ENCODE results near the gene AMIGO2. TPM values are rescaled to one million over a fixed set of nuclear protein-coding genes. Genes with fewer than 3 reads are reported as not detected.
A peak's percentile ranks its signal among the peaks of the same experiment; 100 is the strongest.
"Not testable (repeated sequence)": the region's sequence is repeated elsewhere in the genome, so short reads cannot be mapped to it uniquely, and the experiment has no call there.

The AMIGO2 gene
- total RNA-seq, 1 donor from 2014 or later = 16.9 TPM

DNA sequence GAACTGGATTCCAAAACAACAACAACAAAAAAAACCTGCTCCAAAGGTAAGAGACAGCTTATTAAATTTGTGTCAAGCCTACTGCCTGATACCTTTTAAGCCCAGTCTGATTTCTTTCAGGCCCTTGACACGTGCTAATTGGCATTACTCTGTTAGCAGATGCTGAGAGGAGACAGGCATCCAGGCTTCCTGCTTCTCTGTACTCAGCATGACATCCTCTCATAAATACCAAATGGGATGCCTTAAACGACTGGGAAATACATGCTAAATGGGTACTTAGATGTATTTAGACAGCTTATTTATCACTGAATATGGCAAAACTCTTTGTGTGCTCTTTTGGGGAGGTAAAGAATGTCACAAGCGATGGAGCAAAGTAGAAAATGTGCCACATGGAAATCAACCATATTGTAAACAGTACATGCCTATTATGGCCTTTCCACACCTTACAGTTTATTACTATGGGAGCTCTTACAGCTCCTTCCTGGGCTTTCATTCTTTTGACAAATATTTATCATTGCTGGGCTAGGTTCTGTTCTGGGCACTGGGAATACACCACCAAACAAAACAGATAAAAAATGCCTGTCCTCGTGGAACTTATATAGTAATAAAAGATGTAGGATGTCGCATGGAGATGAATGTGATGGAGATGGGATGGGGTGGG lies 11.9 kb downstream of the AMIGO2 start:
- Mint-ChIP-seq H3K4me1 (ENCODE audit: unreplicated experiment) (peaks cover 54% of the 10 kb centered on the region), H3K27ac (ENCODE audit: unreplicated experiment) (peak overlapping the region; percentile 23), H3K27me3 (ENCODE audit: unreplicated experiment) (no peaks in the 10 kb centered on the region), H3K9me3 (ENCODE audit: unreplicated experiment) (no peaks in the 10 kb centered on the region), H3K36me3 (ENCODE audit: unreplicated experiment) (no peaks in the 10 kb centered on the region), H3K4me3 (ENCODE audit: unreplicated experiment) (no peak overlapping the region)
- TF ChIP-seq, protein P1, sequence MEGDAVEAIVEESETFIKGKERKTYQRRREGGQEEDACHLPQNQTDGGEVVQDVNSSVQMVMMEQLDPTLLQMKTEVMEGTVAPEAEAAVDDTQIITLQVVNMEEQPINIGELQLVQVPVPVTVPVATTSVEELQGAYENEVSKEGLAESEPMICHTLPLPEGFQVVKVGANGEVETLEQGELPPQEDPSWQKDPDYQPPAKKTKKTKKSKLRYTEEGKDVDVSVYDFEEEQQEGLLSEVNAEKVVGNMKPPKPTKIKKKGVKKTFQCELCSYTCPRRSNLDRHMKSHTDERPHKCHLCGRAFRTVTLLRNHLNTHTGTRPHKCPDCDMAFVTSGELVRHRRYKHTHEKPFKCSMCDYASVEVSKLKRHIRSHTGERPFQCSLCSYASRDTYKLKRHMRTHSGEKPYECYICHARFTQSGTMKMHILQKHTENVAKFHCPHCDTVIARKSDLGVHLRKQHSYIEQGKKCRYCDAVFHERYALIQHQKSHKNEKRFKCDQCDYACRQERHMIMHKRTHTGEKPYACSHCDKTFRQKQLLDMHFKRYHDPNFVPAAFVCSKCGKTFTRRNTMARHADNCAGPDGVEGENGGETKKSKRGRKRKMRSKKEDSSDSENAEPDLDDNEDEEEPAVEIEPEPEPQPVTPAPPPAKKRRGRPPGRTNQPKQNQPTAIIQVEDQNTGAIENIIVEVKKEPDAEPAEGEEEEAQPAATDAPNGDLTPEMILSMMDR (IDR thresholded peaks at IDR 0.05) = no peak
- DNase-seq (ENCODE audit: extremely low spot score, unreplicated experiment) = no peak

DNA sequence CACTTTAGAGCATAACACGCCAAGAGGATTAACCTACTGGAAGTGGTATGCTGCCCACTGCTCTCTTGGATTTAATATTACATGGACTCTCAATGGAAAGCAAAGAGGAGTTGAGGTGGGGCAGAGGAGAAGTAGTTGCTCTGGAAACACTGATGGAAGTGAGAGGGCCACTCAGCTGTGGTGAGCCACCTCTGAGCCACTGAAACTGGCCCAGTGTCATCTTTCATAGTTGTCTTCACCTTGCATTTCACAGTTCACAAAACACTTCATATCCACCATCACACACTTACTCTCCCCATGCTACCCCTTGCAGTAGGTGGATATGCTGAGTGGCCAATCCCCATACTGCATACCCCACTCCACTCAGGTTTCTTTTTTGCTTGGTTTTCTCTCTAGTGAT lies 12.6 kb downstream of the AMIGO2 start:
- Mint-ChIP-seq H3K4me1 (ENCODE audit: unreplicated experiment) (peaks cover 54% of the 10 kb centered on the region), H3K27ac (ENCODE audit: unreplicated experiment) (no peak overlapping the region), H3K9me3 (ENCODE audit: unreplicated experiment) (no peaks in the 10 kb centered on the region), H3K36me3 (ENCODE audit: unreplicated experiment) (no peaks in the 10 kb centered on the region), H3K27me3 (ENCODE audit: unreplicated experiment) (no peaks in the 10 kb centered on the region), H3K4me3 (ENCODE audit: unreplicated experiment) (no peak overlapping the region)
- TF ChIP-seq, protein P1 (IDR thresholded peaks at IDR 0.05) = no peak
- no peak for DNase-seq (ENCODE audit: extremely low spot score, unreplicated experiment)

DNA sequence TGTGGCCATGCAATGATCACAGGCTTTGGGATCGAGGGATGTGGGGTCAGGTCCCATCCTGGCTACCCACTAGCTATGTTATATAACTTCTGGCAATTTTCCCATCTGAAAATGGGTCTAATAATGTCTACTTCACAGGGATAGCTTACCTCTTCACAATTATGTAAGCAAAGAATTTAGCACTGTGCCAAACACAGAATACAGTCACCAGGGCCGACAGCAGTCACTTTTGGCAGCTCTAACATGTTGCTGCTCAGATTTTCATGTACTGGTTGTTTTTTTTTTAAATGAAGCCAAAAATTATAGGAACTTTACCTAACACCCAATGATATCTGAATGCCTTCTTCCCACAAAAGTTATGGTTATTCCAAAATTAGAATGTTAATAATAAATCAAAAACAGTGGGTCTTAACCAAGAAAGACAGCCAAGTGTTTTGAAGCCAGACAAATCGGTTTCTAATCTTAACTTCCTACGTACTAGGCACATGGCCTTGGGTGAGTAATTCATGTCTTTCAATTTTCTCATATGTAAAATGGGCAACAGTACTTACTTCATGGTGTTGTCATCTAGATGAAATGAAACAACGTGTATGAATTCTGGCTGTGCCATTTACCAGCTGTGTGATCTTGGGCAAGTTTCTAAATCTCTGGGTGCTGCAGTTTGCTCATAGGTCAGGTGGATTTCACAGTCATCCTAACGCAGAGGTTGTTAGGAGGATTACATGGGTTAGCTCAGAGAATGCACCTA lies 13.3 kb downstream of the AMIGO2 start:
- Mint-ChIP-seq H3K4me3 (ENCODE audit: unreplicated experiment) (no peak overlapping the region), H3K27me3 (ENCODE audit: unreplicated experiment) (no peaks in the 10 kb centered on the region), H3K36me3 (ENCODE audit: unreplicated experiment) (no peaks in the 10 kb centered on the region), H3K27ac (ENCODE audit: unreplicated experiment) (no peak overlapping the region), H3K9me3 (ENCODE audit: unreplicated experiment) (no peaks in the 10 kb centered on the region), H3K4me1 (ENCODE audit: unreplicated experiment) (peaks cover 54% of the 10 kb centered on the region)
- TF ChIP-seq, protein P1 (IDR thresholded peaks at IDR 0.05) = no peak
- no peak for DNase-seq (ENCODE audit: extremely low spot score, unreplicated experiment)

DNA sequence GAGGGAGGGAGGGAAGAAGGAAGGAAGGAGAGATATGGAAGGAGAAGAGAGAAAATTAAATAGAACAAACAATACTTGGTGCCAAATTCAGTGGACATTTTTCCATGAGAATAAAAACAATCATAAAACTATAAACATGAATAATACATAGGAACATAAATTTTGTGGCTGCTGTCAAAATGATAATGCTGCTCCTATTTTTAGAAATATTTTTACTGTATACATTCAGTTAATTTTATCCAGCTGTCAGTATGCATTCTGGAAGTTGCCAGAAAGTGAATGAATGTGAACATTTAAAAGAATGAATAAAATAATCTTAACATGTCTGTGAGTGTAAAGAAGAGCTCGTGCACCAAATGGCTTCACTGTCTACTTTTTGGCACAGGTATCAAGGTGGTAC lies 14.2 kb downstream of the AMIGO2 start:
- Mint-ChIP-seq H3K4me3 (ENCODE audit: unreplicated experiment) (no peak overlapping the region), H3K36me3 (ENCODE audit: unreplicated experiment) (no peaks in the 10 kb centered on the region), H3K27me3 (ENCODE audit: unreplicated experiment) (no peaks in the 10 kb centered on the region), H3K9me3 (ENCODE audit: unreplicated experiment) (no peaks in the 10 kb centered on the region), H3K27ac (ENCODE audit: unreplicated experiment) (no peak overlapping the region), H3K4me1 (ENCODE audit: unreplicated experiment) (peaks cover 50% of the 10 kb centered on the region)
- TF ChIP-seq, protein P1 (IDR thresholded peaks at IDR 0.05) = no peak
- DNase-seq (ENCODE audit: extremely low spot score, unreplicated experiment) = no peak

DNA sequence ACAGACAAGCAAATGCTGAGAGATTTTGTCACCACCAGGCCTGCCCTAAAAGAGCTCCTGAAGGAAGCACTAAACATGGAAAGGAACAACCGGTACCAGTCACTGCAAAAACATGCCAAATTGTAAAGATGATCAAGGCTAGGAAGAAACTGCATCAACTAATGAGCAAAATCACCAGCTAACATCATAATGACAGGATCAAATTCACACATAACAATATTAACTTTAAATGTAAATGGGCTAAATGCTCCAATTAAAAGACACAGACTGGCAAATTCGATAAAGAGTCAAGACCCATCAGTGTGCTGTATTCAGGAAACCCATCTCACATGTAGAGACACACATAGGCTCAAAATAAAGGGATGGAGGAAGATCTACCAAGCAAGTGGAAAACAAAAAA lies 21.1 kb downstream of the AMIGO2 start:
- not testable (repeated sequence) for H3K4me3 Mint-ChIP-seq (ENCODE audit: unreplicated experiment); DNase-seq (ENCODE audit: extremely low spot score, unreplicated experiment); H3K27ac Mint-ChIP-seq (ENCODE audit: unreplicated experiment); H3K4me1 Mint-ChIP-seq (ENCODE audit: unreplicated experiment); H3K36me3 Mint-ChIP-seq (ENCODE audit: unreplicated experiment); H3K27me3 Mint-ChIP-seq (ENCODE audit: unreplicated experiment)
- H3K9me3 Mint-ChIP-seq (ENCODE audit: unreplicated experiment) = peaks cover 25% of the 10 kb centered on the region

DNA sequence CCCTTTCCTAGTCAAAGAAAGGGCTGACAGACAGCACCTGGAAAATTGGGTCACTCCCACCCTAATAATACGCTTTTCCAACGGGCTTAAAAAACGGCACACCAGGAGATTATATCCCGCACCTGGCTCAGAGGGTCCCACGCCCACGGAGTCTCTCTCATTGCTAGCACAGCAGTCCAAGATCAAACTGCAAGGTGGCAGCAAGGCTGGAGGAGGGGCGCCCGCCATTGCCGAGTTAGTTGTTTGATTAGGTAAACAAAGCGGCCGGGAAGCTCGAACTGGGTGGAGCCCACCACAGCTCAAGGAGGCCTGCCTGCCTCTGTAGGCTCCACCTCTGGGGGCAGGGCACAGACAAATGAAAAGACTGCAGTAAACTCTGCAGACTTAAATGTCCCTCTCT lies 22.8 kb downstream of the AMIGO2 start:
- H3K27ac Mint-ChIP-seq (ENCODE audit: unreplicated experiment); H3K4me1 Mint-ChIP-seq (ENCODE audit: unreplicated experiment); DNase-seq (ENCODE audit: extremely low spot score, unreplicated experiment); H3K4me3 Mint-ChIP-seq (ENCODE audit: unreplicated experiment); H3K36me3 Mint-ChIP-seq (ENCODE audit: unreplicated experiment); H3K27me3 Mint-ChIP-seq (ENCODE audit: unreplicated experiment): not testable (repeated sequence)
- H3K9me3 Mint-ChIP-seq (ENCODE audit: unreplicated experiment) = peaks cover 34% of the 10 kb centered on the region

DNA sequence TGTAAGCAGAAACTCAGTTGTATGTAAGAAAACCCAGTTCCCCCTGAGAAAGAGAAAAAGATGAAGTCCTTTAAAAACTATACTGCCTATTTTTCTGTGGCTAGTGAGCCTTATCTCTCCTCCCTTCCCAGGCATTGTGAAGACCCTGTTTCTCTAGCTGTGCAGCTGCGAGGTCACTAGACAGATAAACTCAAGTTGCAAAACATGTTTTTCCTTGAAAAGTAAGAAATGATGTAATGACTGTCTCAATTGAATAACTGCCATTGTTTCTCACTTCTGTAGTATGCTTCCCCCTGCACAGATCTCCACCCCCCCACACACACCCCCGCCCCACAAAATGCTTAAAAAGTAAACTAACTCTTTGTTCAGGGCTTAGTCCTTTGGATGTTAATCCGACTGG lies 23.9 kb downstream of the AMIGO2 start:
- H3K9me3 Mint-ChIP-seq (ENCODE audit: unreplicated experiment) = peaks cover 42% of the 10 kb centered on the region
- DNase-seq (ENCODE audit: extremely low spot score, unreplicated experiment); H3K27me3 Mint-ChIP-seq (ENCODE audit: unreplicated experiment); H3K4me3 Mint-ChIP-seq (ENCODE audit: unreplicated experiment); H3K4me1 Mint-ChIP-seq (ENCODE audit: unreplicated experiment); H3K27ac Mint-ChIP-seq (ENCODE audit: unreplicated experiment); H3K36me3 Mint-ChIP-seq (ENCODE audit: unreplicated experiment): not testable (repeated sequence)
